ENCODE results near the gene ALDH4A1. TPM values are rescaled to one million over a fixed set of nuclear protein-coding genes. Genes with fewer than 3 reads are reported as not detected.
A peak's percentile ranks its signal among the peaks of the same experiment; 100 is the strongest.

ALDH4A1 gene
- total and polyA plus RNA-seq, 9 of the 15 experiments (the other 6 are each of a cell fraction or from before 2014, with no cell fraction given), result 0.27 to 31.4 (median 16.6) TPM

- FAIRE-seq (no peak), DNase-seq (ENCODE audit: extremely low read depth in 1 of 4, low spot score in 3 of 4) (no peak), ATAC-seq (no peak)
- Histone ChIP-seq H3K9me3 (replicated peaks; ENCODE audit: control insufficient read depth, insufficient read depth, low read depth, low read length) (no peaks in the 10 kb centered on the region), H3K9me1 (ENCODE audit: control insufficient read depth, insufficient read depth, low read length) (no peaks in the 10 kb centered on the region), H3K4me3 (no peak overlapping the region), H4K20me1 (replicated peaks; ENCODE audit: control insufficient read depth, insufficient read depth, low read length) (peaks cover 27% of the 10 kb centered on the region), H3K9ac (ENCODE audit: insufficient read depth in 1 of 2, low read depth in 2 of 2, low read length in 2 of 2) (no peak overlapping the region), H3K4me1 (replicated peaks in 1 of 2; ENCODE audit: control insufficient read depth in 2 of 2, insufficient read depth in 2 of 2, low read length in 2 of 2) (peaks cover 0 to 24% of the 10 kb centered on the region in 2 experiments; a peak in 3 of 5 replicates), H3K4me2 (ENCODE audit: insufficient read depth, low read length) (no peak overlapping the region), H3K27ac (ENCODE audit: extremely low read depth, low read depth, low read length) (no peak overlapping the region), H3K27me3 (ENCODE audit: control insufficient read depth in 2 of 2, insufficient read depth in 2 of 2, low read length in 2 of 2) (peaks cover 50 to 87% of the 10 kb centered on the region in 2 experiments), H3K79me2 (ENCODE audit: control insufficient read depth, insufficient read depth, low read length) (no peaks in the 10 kb centered on the region), H2AFZ (ENCODE audit: low read depth, low read length) (no peak overlapping the region), H3K36me3 (ENCODE audit: control insufficient read depth, insufficient read depth, low read length) (no peaks in the 10 kb centered on the region)
- ChIA-PET POLR2A (no interaction called here), CTCF (ENCODE audit: low intra/inter-chr PET ratio) (no interaction called here)
- BruUV-seq (replicated peaks), result no TSS peak
- WGBS (ENCODE audit: insufficient coverage, low coverage, missing lambda C conversion rate), result 7% methylated on average over 8 of the region's 8 CpGs
- intact Hi-C loops (cut with micrococcal nuclease) (no loop called here), in situ Hi-C loops (cut with MboI) (no loop called here)
- TF ChIP-seq HNRNPK (IDR thresholded peaks at IDR 0.05; ENCODE audit: low read depth, low read length, poor library complexity, severe bottlenecking) (no peak), CTCF (IDR thresholded peaks at IDR 0.05 in 2 of 3, conservative IDR thresholded peaks at IDR 0.05 in 1 of 3; ENCODE audit: insufficient read depth in 2 of 3, low read depth in 1 of 3, low read length in 3 of 3) (no peak), CHCHD3 (CRISPR knock-in tag; IDR thresholded peaks at IDR 0.05) (no peak), KDM5B (IDR thresholded peaks at IDR 0.05; ENCODE audit: insufficient replicate concordance, low read depth, low read length) (no peak), ZFP36 (IDR thresholded peaks at IDR 0.05; ENCODE audit: low read depth, low read length, partially characterized antibody) (peak; percentile 90), ZBTB11 (CRISPR knock-in tag; IDR thresholded peaks at IDR 0.05) (no peak), UBTF (IDR thresholded peaks at IDR 0.05; ENCODE audit: borderline replicate concordance in 1 of 2, low read depth in 2 of 2, low read length in 2 of 2) (no peak), ZNF384 (IDR thresholded peaks at IDR 0.05; ENCODE audit: low read depth, low read length) (no peak), KAT8 (IDR thresholded peaks at IDR 0.05; ENCODE audit: low read depth) (no peak), KLF10 (CRISPR knock-in tag; IDR thresholded peaks at IDR 0.05) (no peak), SMARCA5 (IDR thresholded peaks at IDR 0.05) (peak; percentile 32; the same call in 1 of the 2 replicates), HINFP (tag; conservative IDR thresholded peaks at IDR 0.05; ENCODE audit: low read depth) (no peak)
Measured at GRCh38 chr1:18951818-18952391, 49.5 kb upstream of the ALDH4A1 start.
